ENCODE data around the gene PLA2G4B. TPM values are rescaled to one million over a fixed set of nuclear protein-coding genes. Genes with fewer than 3 reads are reported as not detected.

Gene PLA2G4B
- total and polyA plus RNA-seq, 10 of the 15 experiments (the other 5 are each of a cell fraction or from before 2014, with no cell fraction given) = 0.22 to 6.6 (median 2.9) TPM

DNA sequence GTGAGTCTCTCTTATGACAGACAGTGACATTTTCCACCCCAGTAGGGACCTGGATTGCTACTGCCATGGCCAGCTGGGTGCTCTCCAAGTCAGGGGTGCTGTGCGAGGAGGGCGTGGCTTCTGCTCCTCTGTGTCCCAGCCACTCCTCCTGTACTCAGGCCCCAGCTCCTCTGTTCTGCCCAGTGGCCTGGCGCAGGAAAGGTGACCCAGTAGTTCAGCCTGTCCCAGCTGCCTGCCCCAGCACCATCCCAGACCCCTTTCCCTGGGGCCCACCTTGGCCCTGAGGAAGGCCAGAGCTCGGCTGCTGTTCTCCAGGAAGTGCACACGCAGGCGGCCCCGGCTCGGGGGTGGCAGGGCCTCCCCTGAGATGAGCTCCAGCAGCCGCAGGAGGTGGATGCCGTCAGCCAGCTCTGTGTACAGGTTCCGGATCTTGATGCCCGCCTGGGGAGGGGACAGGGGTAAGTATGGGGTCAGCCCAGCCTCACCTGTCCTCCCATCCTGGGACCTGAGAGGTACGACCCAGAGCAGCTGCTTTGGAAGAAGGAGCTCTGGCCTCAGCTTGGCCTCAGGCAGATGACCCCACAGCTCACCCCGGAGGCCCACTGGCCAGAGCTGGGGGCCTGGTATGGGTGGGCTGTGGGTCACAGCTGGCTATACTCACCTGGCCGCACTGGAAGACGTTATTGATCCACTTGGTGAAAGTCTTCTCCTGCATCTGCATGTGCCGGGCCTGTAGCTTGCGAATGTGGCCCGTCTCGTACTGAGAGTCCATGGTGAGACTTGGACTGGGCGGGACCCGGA lies 54.2 kb downstream of the PLA2G4B start:
- Histone ChIP-seq H3K4me2 (ENCODE audit: control insufficient read depth, insufficient read depth) (no peak overlapping the region), H3K36me3 (ENCODE audit: control insufficient read depth in 2 of 2, insufficient read depth in 2 of 2, low read length in 1 of 2) (0 out of 4 replicates have a peak, but pooled peaks cover 0 to 2% of the 10 kb centered on the region in 2 experiments), H3K9ac (ENCODE audit: control insufficient read depth, insufficient read depth, low read length) (no peak overlapping the region), H3K27me3 (replicated peaks in 1 of 2; ENCODE audit: control insufficient read depth in 2 of 2, insufficient read depth in 2 of 2, low read length in 1 of 2) (no peaks in the 10 kb centered on the region), H3K4me3 (no peak overlapping the region), H3K79me2 (ENCODE audit: control insufficient read depth, insufficient read depth, low read length) (no peaks in the 10 kb centered on the region), H3K27ac (ENCODE audit: control insufficient read depth, insufficient read depth) (no peak overlapping the region), H4K20me1 (ENCODE audit: control insufficient read depth, insufficient read depth) (no peaks in the 10 kb centered on the region), H3K9me3 (replicated peaks; ENCODE audit: control insufficient read depth, insufficient read depth, low read length) (no peaks in the 10 kb centered on the region), H2AFZ (ENCODE audit: control insufficient read depth, low read depth, low read length) (no peak overlapping the region), H3K4me1 (ENCODE audit: control insufficient read depth, insufficient read depth, low read length) (peaks cover 19% of the 10 kb centered on the region)
- no peak for DNase-seq (ENCODE audit: low read depth, low spot score)
- ATAC-seq = no peak
- CTCF ChIA-PET = interaction anchor here (2.3 kb wide), 1 partner anchor 12 kb away, joined by 8 read pairs; no protein-coding TSS in a partner anchor
- 83% methylated on average over 22 of the region's 22 CpGs for WGBS (ENCODE audit: insufficient coverage, insufficient replicate concordance, low lambda C conversion rate, missing lambda C conversion rate)
- POLR2A ChIA-PET = interaction anchor here (1.2 to 1.4 kb wide), 2 partner anchors 12 to 80 kb away, joined by 3 to 4 read pairs; partner anchors contain the start of gene EHD4
- in situ Hi-C loops (cut with MboI) (no loop called here), intact Hi-C loops (cut with micrococcal nuclease; ENCODE audit: unreplicated experiment) (no loop called here)
- SMC1A ChIA-PET (ENCODE audit: uncharacterized antibody, unreplicated experiment) = interaction anchor here (0.6 to 0.9 kb wide), 2 partner anchors 82 to 197 kb away, joined by 3 to 5 read pairs; no protein-coding TSS in a partner anchor
- no peak for FAIRE-seq
- no TSS peak for BruUV-seq (replicated peaks)
- RAD21 ChIA-PET (ENCODE audit: unreplicated experiment) = interaction anchor here (1.6 kb wide), 1 partner anchor 12 kb away, joined by 4 read pairs; no protein-coding TSS in a partner anchor
- no peak for TF ChIP-seq CREM (IDR thresholded peaks at IDR 0.05; ENCODE audit: low read depth)
- no peak for TF ChIP-seq CUX1 (IDR thresholded peaks at IDR 0.05; ENCODE audit: insufficient replicate concordance, low read depth, low read length)
- no peak for TF ChIP-seq PAX8 (IDR thresholded peaks at IDR 0.05)
- no peak for TF ChIP-seq ZNF217 (IDR thresholded peaks at IDR 0.05)
- no peak for TF ChIP-seq BHLHE40 (IDR thresholded peaks at IDR 0.05; ENCODE audit: borderline replicate concordance in 1 of 2, low read depth in 2 of 2, low read length in 1 of 2)
- TF ChIP-seq BMI1 (IDR thresholded peaks at IDR 0.05; ENCODE audit: borderline replicate concordance) = no peak
- TF ChIP-seq, protein P1, sequence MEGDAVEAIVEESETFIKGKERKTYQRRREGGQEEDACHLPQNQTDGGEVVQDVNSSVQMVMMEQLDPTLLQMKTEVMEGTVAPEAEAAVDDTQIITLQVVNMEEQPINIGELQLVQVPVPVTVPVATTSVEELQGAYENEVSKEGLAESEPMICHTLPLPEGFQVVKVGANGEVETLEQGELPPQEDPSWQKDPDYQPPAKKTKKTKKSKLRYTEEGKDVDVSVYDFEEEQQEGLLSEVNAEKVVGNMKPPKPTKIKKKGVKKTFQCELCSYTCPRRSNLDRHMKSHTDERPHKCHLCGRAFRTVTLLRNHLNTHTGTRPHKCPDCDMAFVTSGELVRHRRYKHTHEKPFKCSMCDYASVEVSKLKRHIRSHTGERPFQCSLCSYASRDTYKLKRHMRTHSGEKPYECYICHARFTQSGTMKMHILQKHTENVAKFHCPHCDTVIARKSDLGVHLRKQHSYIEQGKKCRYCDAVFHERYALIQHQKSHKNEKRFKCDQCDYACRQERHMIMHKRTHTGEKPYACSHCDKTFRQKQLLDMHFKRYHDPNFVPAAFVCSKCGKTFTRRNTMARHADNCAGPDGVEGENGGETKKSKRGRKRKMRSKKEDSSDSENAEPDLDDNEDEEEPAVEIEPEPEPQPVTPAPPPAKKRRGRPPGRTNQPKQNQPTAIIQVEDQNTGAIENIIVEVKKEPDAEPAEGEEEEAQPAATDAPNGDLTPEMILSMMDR (IDR thresholded peaks at IDR 0.05 in 2 of 3, conservative IDR thresholded peaks at IDR 0.05 in 1 of 3; ENCODE audit: control insufficient read depth in 2 of 3, extremely low read depth in 1 of 3, insufficient read depth in 1 of 3, low read depth in 3 of 3, low read length in 3 of 3) = no peak
- TF ChIP-seq DPF2 (IDR thresholded peaks at IDR 0.05) = no peak
- TF ChIP-seq SMARCA5 (IDR thresholded peaks at IDR 0.05) = no peak
- no peak for TF ChIP-seq JUNB (IDR thresholded peaks at IDR 0.05)

All from GM12878 (cell line).